Measurements from ENCODE around the gene ARIH2. TPM values are rescaled to one million over a fixed set of nuclear protein-coding genes. Genes with fewer than 3 reads are reported as not detected.
A peak's percentile ranks its signal among the peaks of the same experiment; 100 is the strongest.

The ARIH2 gene
- total and polyA plus RNA-seq, 2 donors (not counting 3 experiments of a cell fraction or from before 2014, with no cell fraction given), result 59.7 to 85.5 TPM

GRCh38 chr3:49020330-49021212, 101.9 kb downstream of the ARIH2 start:
- dilution Hi-C loops (cut with MboI; ENCODE audit: extremely low pct_ligation_motif_present, low sequenced_read_pairs) (no loop called here), intact Hi-C loops (cut with micrococcal nuclease) (loop anchor here (1.0 kb wide), 3 partner anchors 13 to 74 kb away; partner anchors contain the start of genes QRICH1 and WDR6)
- CTCF ChIA-PET, result interaction anchor here (0.6 to 8.3 kb wide), 7 partner anchors 9 to 429 kb away, joined by 3 to 127 read pairs (median 3); partner anchors contain the start of genes P4HTM and WDR6
- BruUV-seq (replicated peaks), result TSS peak; percentile 60
- peak overlapping the region; percentile 59 for H2AFZ ChIP-seq (ENCODE audit: low read depth, low read length)
- H3K79me2 ChIP-seq (ENCODE audit: control insufficient read depth, insufficient read depth, low read length), result peaks cover 31% of the 10 kb centered on the region
- H3K4me1 ChIP-seq (ENCODE audit: control insufficient read depth, extremely low read depth, insufficient read depth, low read length), result peaks cover 31% of the 10 kb centered on the region
- no peaks in the 10 kb centered on the region for H3K9me3 ChIP-seq (replicated peaks; ENCODE audit: control insufficient read depth, insufficient read depth, low read length)
- peak; percentile 64 for FAIRE-seq
- H3K27ac ChIP-seq (ENCODE audit: insufficient read depth, low read depth, low read length), result peak overlapping the region; percentile 95
- H3K27me3 ChIP-seq (ENCODE audit: control insufficient read depth in 2 of 2, insufficient read depth in 2 of 2, low read length in 2 of 2), result no peaks in the 10 kb centered on the region
- peaks cover 7 to 29% of the 10 kb centered on the region in 2 experiments for H3K36me3 ChIP-seq (ENCODE audit: control insufficient read depth in 2 of 2, extremely low read depth in 1 of 2, insufficient read depth in 2 of 2, low read length in 2 of 2)
- POLR2A ChIA-PET, result interaction anchor here (0.6 to 3.8 kb wide), 10 partner anchors 9 to 352 kb away, joined by 3 to 19 read pairs (median 6); partner anchors contain the start of genes IMPDH2, P4HTM, QRICH1 and WDR6
- DNase-seq (ENCODE audit: low read depth, low spot score), result peak; percentile 23
- no peaks in the 10 kb centered on the region for H4K20me1 ChIP-seq (replicated peaks; ENCODE audit: control insufficient read depth, extremely low read depth, insufficient read depth, low read length)
- peak overlapping the region; percentile 96 for H3K9ac ChIP-seq (replicated peaks; ENCODE audit: extremely low read depth, insufficient read depth, low read length)
- no peaks in the 10 kb centered on the region for H3K9me1 ChIP-seq (replicated peaks; ENCODE audit: control insufficient read depth, extremely low read depth, insufficient read depth, low read length)
- TF ChIP-seq MYC (IDR thresholded peaks at IDR 0.05; ENCODE audit: low read depth, low read length) (no peak), FOS (IDR thresholded peaks at IDR 0.05; ENCODE audit: borderline replicate concordance, insufficient read depth, low read length) (no peak), EZH2 (IDR thresholded peaks at IDR 0.05; ENCODE audit: borderline replicate concordance, low read depth, low read length, severe bottlenecking) (no peak), MAX (IDR thresholded peaks at IDR 0.05; ENCODE audit: insufficient read depth, insufficient read length) (no peak), JUN (IDR thresholded peaks at IDR 0.05; ENCODE audit: borderline replicate concordance, insufficient read depth, insufficient read length, low read depth) (no peak), POLR2A (IDR thresholded peaks at IDR 0.05; ENCODE audit: low read depth, low read length) (no peak), GATA2 (IDR thresholded peaks at IDR 0.05; ENCODE audit: insufficient read depth, insufficient read length, low read depth, low read length) (no peak)
- peak overlapping the region; percentile 56 to 59 (median 57) for H3K4me3 ChIP-seq (replicated peaks in 1 of 3; ENCODE audit: insufficient read depth in 1 of 3, low read depth in 1 of 3, low read length in 3 of 3)
- H3K4me2 ChIP-seq (ENCODE audit: insufficient read depth, low read length), result peak overlapping the region; percentile 54

All from endothelial cell of umbilical vein (primary cell).